Spleen (tissue), 11 donors: ENCODE results near the gene HPS4. TPM values are rescaled to one million over a fixed set of nuclear protein-coding genes. Genes with fewer than 3 reads are reported as not detected.

Source experiments
- DNase-seq: peaks from one replicate; pipeline ENCODE4 v3.0.0-alpha.2; 2020
- H3K27ac ChIP-seq, 8 donors: fragments of 200-600 bp; sonication (generic) in 7 of 8; 1 replicate in 4 of 8; 2 replicates in 4 of 8; pipeline versions ENCODE4 v1.5.0 to v1.8.0; 2016 to 2021; ENCODE audit warnings: inconsistent platforms in 4 of 8, mild to moderate bottlenecking in 4 of 8, moderate library complexity in 1 of 8
- H3K27me3 ChIP-seq, 7 donors: fragments of 200-600 bp; sonication (generic) in 6 of 7; replicated peaks in 1 of 7; 1 replicate in 4 of 7; 2 replicates in 3 of 7; pipeline versions ENCODE4 v1.5.0 to v1.8.0; 2016 to 2021; ENCODE audit warnings: inconsistent platforms in 3 of 7, mild to moderate bottlenecking in 1 of 7
- H3K36me3 ChIP-seq, 6 donors: fragments of 200-600 bp; sonication (generic) in 5 of 6; 1 replicate in 4 of 6; 2 replicates in 2 of 6; pipeline versions ENCODE4 v1.5.0 to v1.8.0; 2016 to 2021; ENCODE audit warnings: inconsistent platforms in 2 of 6
- H3K4me1 ChIP-seq, 6 donors: fragments of 200-600 bp; sonication (generic) in 5 of 6; 1 replicate in 3 of 6; 2 replicates in 3 of 6; pipeline versions ENCODE4 v1.5.0 to v1.8.0; 2016 to 2021; ENCODE audit warnings: inconsistent platforms in 3 of 6
- H3K4me3 ChIP-seq, 8 donors: fragments of 200-600 bp; sonication (generic) in 7 of 8; 1 replicate in 4 of 8; 2 replicates in 4 of 8; pipeline versions ENCODE4 v1.5.0 to v1.8.0; 2016 to 2021; ENCODE audit warnings: inconsistent platforms in 4 of 8, mild to moderate bottlenecking in 4 of 8, moderate library complexity in 2 of 8
- H3K9me3 ChIP-seq, 8 donors: fragments of 200-600 bp; sonication (generic) in 7 of 8; 1 replicate in 4 of 8; 2 replicates in 4 of 8; pipeline versions ENCODE4 v1.5.0 to v1.8.0; 2016 to 2021; ENCODE audit warnings: inconsistent platforms in 4 of 8
- CTCF ChIP-seq, 11 experiments: fragments of 200-600 bp in 7 of 11; fragments of 450-650 bp in 4 of 11; sonication (generic) in 4 of 11; IDR thresholded peaks in 8 of 11; conservative IDR thresholded peaks in 3 of 11; 1 replicate in 7 of 11; 2 replicates in 4 of 11; pipeline versions ENCODE4 v1.4.0 to v1.8.0; 2016 to 2021; ENCODE audit warnings: antibody characterized with exemption in 11 of 11, inconsistent platforms in 4 of 11, mild to moderate bottlenecking in 1 of 11
- POLR2A ChIP-seq, 3 donors: fragments of 450-650 bp; IDR thresholded peaks; one replicate each; pipeline ENCODE4 v1.5.1; 2017; ENCODE audit warnings: antibody characterized with exemption in 3 of 3, mild to moderate bottlenecking in 1 of 3
- POLR2AphosphoS5 ChIP-seq, 3 donors: sonication (generic); formaldehyde crosslinking; IDR thresholded peaks; one replicate each; pipeline ENCODE4 v1.5.1; 2017; ENCODE audit warnings: antibody characterized with exemption in 3 of 3
- WGBS, 5 donors: extraction: QIAGEN DNeasy Blood & Tissue Kit in 3 of 5; methylation state at CpG; one replicate each; pipeline versions ENCODE4 v1.1.5 to v1.1.7; 2013 to 2018; 5-methylcytosine and 5-hydroxymethylcytosine counted together
- intact Hi-C: fragments of 100-400 bp; cut with DNase I; formaldehyde crosslinking; loops from one replicate; pipeline ENCODE4 v1.15.0; 2023; ENCODE audit warnings: low total_unique reads
- polyA plus RNA-seq, 3 donors: library from polyadenylated mRNA; stranded (reverse); fragments of 200-250 nt; gene quantifications; one replicate each; pipeline ENCODE4 v1.2.1, GENCODE V29; 2013
- total RNA-seq, 7 donors: library from RNA; depleted of rRNA in 3 of 7; stranded (reverse); fragments of >200 nt in 3 of 7; fragmentation: NEBNext Ultra II Directional in 4 of 7; extraction: Animal tissue kit (Norgen Biotek cat#: 25700) in 4 of 7; gene quantifications; one replicate each; pipeline versions ENCODE4 v1.1.0 to v1.2.1, GENCODE V29; 2016 to 2021
- donor health status: healthy with polysubstance abuse.
- donor health status: DM: no; HTN: no; CAD: no; lungs with moderate emphysema.
- donor health status: DM: no; HTN: no; CAD: no.
- donor health status: Bipolar disorder and iron deficiency.
- donor health status: healthy.
- donor health status: DM: no; HTN: no; CAD: no.
- donor health status: DM: yes; HTN: yes; CAD: no.

Gene HPS4
- total and polyA plus RNA-seq, 10 donors = 15.2 to 56.6 (median 37.5) TPM

DNA sequence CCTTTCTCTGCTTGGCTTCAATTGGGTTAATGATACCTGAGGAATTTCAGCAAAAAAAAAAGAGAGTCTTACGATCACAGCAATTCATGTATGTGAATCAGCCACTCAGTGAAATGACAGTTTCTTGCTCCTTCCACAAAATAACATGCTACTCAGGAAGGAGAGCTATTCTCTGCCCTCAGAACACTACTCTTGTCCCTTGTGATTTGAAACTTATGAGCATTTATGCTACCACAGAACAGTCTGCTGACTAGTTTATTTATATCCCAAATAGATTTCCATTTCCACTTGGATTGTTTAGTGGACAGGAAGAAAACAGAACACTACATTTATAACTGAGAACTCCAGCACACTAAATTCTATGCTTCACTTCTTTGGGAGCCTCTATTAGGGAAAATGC lies 20.2 kb upstream of the HPS4 start:
- DNase-seq = no peak
- no peaks in the 10 kb centered on the region for H3K27me3 ChIP-seq
- H3K9me3 ChIP-seq = no peaks in the 10 kb centered on the region
- WGBS, 5 donors = 28 to 62% (median 46%) methylated on average over 1 of the region's 1 CpG
- TF ChIP-seq CTCF (IDR thresholded peaks at IDR 0.05 in 8 of 11, conservative IDR thresholded peaks at IDR 0.05 in 3 of 11) = no peak
- no peak for TF ChIP-seq POLR2A (IDR thresholded peaks at IDR 0.05)
- no peak for TF ChIP-seq POLR2AphosphoS5 (IDR thresholded peaks at IDR 0.05)
- peak overlapping the region in 4 of 8 donors; percentile 52 to 75 (median 58) for H3K27ac ChIP-seq
- H3K4me1 ChIP-seq = peaks cover 6 to 38% (median 18%) of the 10 kb centered on the region in 6 donors
- intact Hi-C loops = no loop called here
- no peak overlapping the region for H3K4me3 ChIP-seq
- peaks cover 0 to 100% (median 99%) of the 10 kb centered on the region in 6 donors for H3K36me3 ChIP-seq

GRCh38 chr22:26502688-26503561 lies 19.3 kb upstream of the HPS4 start:
- peaks cover 6 to 31% (median 16%) of the 10 kb centered on the region in 6 donors for H3K4me1 ChIP-seq
- H3K36me3 ChIP-seq = peaks cover 0 to 100% (median 99%) of the 10 kb centered on the region in 6 donors
- H3K27me3 ChIP-seq = no peaks in the 10 kb centered on the region
- TF ChIP-seq POLR2AphosphoS5 (IDR thresholded peaks at IDR 0.05) (peak in 2 of 3 donors; percentile 12 to 20), POLR2A (IDR thresholded peaks at IDR 0.05) (no peak), CTCF (IDR thresholded peaks at IDR 0.05 in 8 of 11, conservative IDR thresholded peaks at IDR 0.05 in 3 of 11) (peak; percentile 35 to 74 (median 57))
- H3K9me3 ChIP-seq = no peaks in the 10 kb centered on the region
- peak overlapping the region in 5 of 8 donors; percentile 39 to 75 (median 52) for H3K27ac ChIP-seq
- WGBS, 5 donors = 11 to 21% (median 14%) methylated on average over 3 of the region's 3 CpGs
- peak; percentile 84 for DNase-seq
- intact Hi-C loops = no loop called here
- no peak overlapping the region for H3K4me3 ChIP-seq

GRCh38 chr22:26501996-26502395 lies 18.4 kb upstream of the HPS4 start:
- DNase-seq = no peak
- no peak for TF ChIP-seq POLR2AphosphoS5 (IDR thresholded peaks at IDR 0.05)
- no peak for TF ChIP-seq POLR2A (IDR thresholded peaks at IDR 0.05)
- no peak for TF ChIP-seq CTCF (IDR thresholded peaks at IDR 0.05 in 8 of 11, conservative IDR thresholded peaks at IDR 0.05 in 3 of 11)
- Histone ChIP-seq H3K4me3 (no peak overlapping the region), H3K27ac (no peak overlapping the region), H3K9me3 (no peaks in the 10 kb centered on the region), H3K36me3 (peaks cover 0 to 100% (median 99%) of the 10 kb centered on the region in 6 donors), H3K27me3 (no peaks in the 10 kb centered on the region), H3K4me1 (peaks cover 6 to 26% (median 16%) of the 10 kb centered on the region in 6 donors)
- WGBS, 5 donors = 87 to 94% (median 90%) methylated on average over 2 of the region's 2 CpGs
- intact Hi-C loops = no loop called here

GRCh38 chr22:26499188-26499703 lies 15.7 kb upstream of the HPS4 start:
- Histone ChIP-seq H3K4me3 (no peak overlapping the region), H3K36me3 (peaks cover 4 to 100% (median 99%) of the 10 kb centered on the region in 6 donors), H3K27ac (no peak overlapping the region), H3K4me1 (peaks cover 6 to 21% (median 15%) of the 10 kb centered on the region in 6 donors), H3K27me3 (no peaks in the 10 kb centered on the region), H3K9me3 (no peaks in the 10 kb centered on the region)
- intact Hi-C loops = no loop called here
- WGBS, 5 donors = 90 to 97% (median 92%) methylated on average over 19 to 25 of the region's 25 CpGs
- DNase-seq = no peak
- TF ChIP-seq POLR2AphosphoS5 (IDR thresholded peaks at IDR 0.05) (peak in 2 of 3 donors; percentile 19 to 59), CTCF (IDR thresholded peaks at IDR 0.05 in 8 of 11, conservative IDR thresholded peaks at IDR 0.05 in 3 of 11) (no peak)
